T-cell (primary cell): Measurements from ENCODE around the gene C22orf23. TPM values are rescaled to one million over a fixed set of nuclear protein-coding genes. Genes with fewer than 3 reads are reported as not detected.

ENCODE experiments used
- ATAC-seq, 4 experiments: fragments of 200-7000 bp in 3 of 4; fragments of 150-1000 bp in 1 of 4; cut with Tn5 transposase; replicated peaks in 1 of 4; 1 replicate in 3 of 4; 2 replicates in 1 of 4; pipeline ENCODE4 v1.10.0; 2021; ENCODE audit warnings: moderate library complexity in 3 of 4, mild to moderate bottlenecking in 2 of 4, moderate number of reproducible peaks in 1 of 4
- CTCF ChIA-PET, 2 donors: fragments of 300-600 bp; sonication (Branson Sonifier 250); formaldehyde crosslinking; loops; one replicate each; lab custom pipeline; 2022; ENCODE audit warnings: antibody characterized with exemption in 2 of 2; lab: Charles Lee
- POLR2A ChIA-PET, 2 donors: fragments of 300-600 bp; sonication (Branson Sonifier 250); formaldehyde crosslinking; loops; one replicate each; lab custom pipeline; 2022; ENCODE audit warnings: antibody characterized with exemption in 2 of 2; lab: Charles Lee
- DNase-seq, 35 experiments: peaks; one replicate each; pipeline versions ENCODE4 v3.0.0 to v3.0.0-alpha.2; 2013 to 2023
- H3K27ac ChIP-seq: one replicate; pipeline ENCODE4 v1.5.1; 2013; ENCODE audit warnings: low read length
- H3K27me3 ChIP-seq, 2 experiments: replicated peaks in 1 of 2; 1 replicate in 1 of 2; 2 replicates in 1 of 2; pipeline versions ENCODE4 v1.6.1 to v1.7.0; 2013; ENCODE audit warnings: low read length in 1 of 2, mixed read lengths in 1 of 2; ENCODE audit not compliant: control insufficient read depth in 2 of 2, insufficient read depth in 2 of 2; ENCODE audit errors: extremely low read depth in 1 of 2
- H3K36me3 ChIP-seq, 2 donors: 1 replicate in 1 of 2; 2 replicates in 1 of 2; pipeline versions ENCODE4 v1.6.1 to v1.7.0; 2013; ENCODE audit warnings: low read length in 1 of 2; ENCODE audit not compliant: control insufficient read depth in 2 of 2, insufficient read depth in 1 of 2; ENCODE audit errors: extremely low read depth in 1 of 2
- H3K4me1 ChIP-seq, 2 experiments: 1 replicate in 1 of 2; 2 replicates in 1 of 2; pipeline versions ENCODE4 v1.6.1 to v1.7.0; 2013; ENCODE audit warnings: low read length in 2 of 2, mixed read lengths in 1 of 2; ENCODE audit not compliant: insufficient read depth in 2 of 2, control insufficient read depth in 1 of 2; ENCODE audit errors: extremely low read depth in 1 of 2
- H3K4me3 ChIP-seq, 2 donors: 1 replicate in 1 of 2; 2 replicates in 1 of 2; pipeline versions ENCODE4 v1.5.1 to v1.7.0; 2013; ENCODE audit warnings: mild to moderate bottlenecking in 2 of 2, low read length in 1 of 2, moderate library complexity in 1 of 2; ENCODE audit not compliant: control insufficient read depth in 1 of 2; ENCODE audit errors: extremely low read depth in 1 of 2
- H3K9me3 ChIP-seq: 2 replicates; pipeline ENCODE4 v1.7.0; 2013
- H3K27ac Mint-ChIP-seq, 2 donors: one replicate each; pipeline ENCODE4 v1.8.0; 2020 to 2021; ENCODE audit warnings: mild to moderate bottlenecking in 2 of 2, mixed read lengths in 2 of 2
- H3K27me3 Mint-ChIP-seq, 2 donors: one replicate each; pipeline ENCODE4 v1.8.0; 2021 to 2022; ENCODE audit warnings: mixed read lengths in 2 of 2
- H3K36me3 Mint-ChIP-seq: one replicate; pipeline ENCODE4 v1.8.0; 2021; ENCODE audit warnings: mixed read lengths
- H3K4me1 Mint-ChIP-seq, 3 donors: one replicate each; pipeline ENCODE4 v1.8.0; 2020 to 2022; ENCODE audit warnings: mixed read lengths in 3 of 3, mild to moderate bottlenecking in 1 of 3
- H3K4me3 Mint-ChIP-seq, 3 donors: one replicate each; pipeline ENCODE4 v1.8.0; 2020 to 2022; ENCODE audit warnings: mild to moderate bottlenecking in 3 of 3, mixed read lengths in 3 of 3, moderate library complexity in 3 of 3
- H3K9me3 Mint-ChIP-seq, 3 donors: one replicate each; pipeline ENCODE4 v1.8.0; 2020 to 2022; ENCODE audit warnings: mixed read lengths in 3 of 3
- WGBS: methylation state at CpG from one replicate; pipeline ENCODE4 v1.1.5; 2013; ENCODE audit warnings: missing lambda C conversion rate; ENCODE audit not compliant: insufficient coverage; 5-methylcytosine and 5-hydroxymethylcytosine counted together
- total RNA-seq, 35 experiments: library from RNA in 6 of 35; stranded (reverse) in 6 of 35; fragments of 120-200 nt in 1 of 35; gene quantifications; one replicate each; pipeline versions ENCODE4 v1.2.1 to v1.2.4 and lab custom pipeline; 2013 to 2026

C22orf23 gene
- total RNA-seq, 5 donors from 2014 or later (not counting 1 experiment from before 2014, with no cell fraction given): not detected

- peaks cover 18% of the 10 kb centered on the region for H3K36me3 Mint-ChIP-seq
- H3K4me1 Mint-ChIP-seq: peaks cover 12 to 15% (median 15%) of the 10 kb centered on the region in 3 donors
- peaks cover 13 to 42% of the 10 kb centered on the region in 2 donors for H3K36me3 ChIP-seq
- peaks cover 0 to 9% of the 10 kb centered on the region in 2 experiments for H3K4me1 ChIP-seq
- ATAC-seq (no peak), DNase-seq (no peak)
- H3K9me3 Mint-ChIP-seq: no peaks in the 10 kb centered on the region
- H3K27me3 ChIP-seq: no peaks in the 10 kb centered on the region
- H3K9me3 ChIP-seq: no peaks in the 10 kb centered on the region
- no peak overlapping the region for H3K4me3 ChIP-seq
- H3K27ac Mint-ChIP-seq: peak overlapping the region in 1 of 2 donors; percentile 50
- 100% methylated on average over 1 of the region's 2 CpGs for WGBS
- H3K4me3 Mint-ChIP-seq: no peak overlapping the region
- ChIA-PET CTCF (interaction anchor here in 1 of 2 donors (0.6 to 1.5 kb wide), 3 partner anchors 23 to 55 kb away, joined by 3 read pairs; no protein-coding TSS in a partner anchor), POLR2A (no interaction called here)
- H3K27me3 Mint-ChIP-seq: no peaks in the 10 kb centered on the region
- no peak overlapping the region for H3K27ac ChIP-seq
These were observed 22.4 kb downstream of the C22orf23 start for GRCh38 chr22:37930952-37931440.

GRCh38 chr22:37930270-37930951, 23.0 kb downstream of the C22orf23 start:
- H3K4me1 Mint-ChIP-seq: peaks cover 12 to 15% (median 15%) of the 10 kb centered on the region in 3 donors
- POLR2A ChIA-PET: no interaction called here
- peak in 1 of 4 experiments; percentile 24 for ATAC-seq

GRCh38 chr22:37929390-37929789, 24.0 kb downstream of the C22orf23 start:
- Histone ChIP-seq H3K4me1 (peaks cover 0 to 9% of the 10 kb centered on the region in 2 experiments), H3K36me3 (peaks cover 22 to 55% of the 10 kb centered on the region in 2 donors), H3K4me3 (no peak overlapping the region), H3K9me3 (no peaks in the 10 kb centered on the region), H3K27ac (no peak overlapping the region), H3K27me3 (no peaks in the 10 kb centered on the region)
- H3K27ac Mint-ChIP-seq: no peak overlapping the region
- ATAC-seq (no peak), DNase-seq (no peak)
- peaks cover 12 to 15% (median 15%) of the 10 kb centered on the region in 3 donors for H3K4me1 Mint-ChIP-seq
- WGBS: 100% methylated on average over 3 of the region's 5 CpGs
- H3K27me3 Mint-ChIP-seq: no peaks in the 10 kb centered on the region
- peaks cover 18% of the 10 kb centered on the region for H3K36me3 Mint-ChIP-seq
- ChIA-PET POLR2A (no interaction called here), CTCF (interaction anchor here in 1 of 2 donors (0.6 kb wide), 1 partner anchor 16 kb away, joined by 4 read pairs; no protein-coding TSS in a partner anchor)
- no peak overlapping the region for H3K4me3 Mint-ChIP-seq
- H3K9me3 Mint-ChIP-seq: no peaks in the 10 kb centered on the region

More at GRCh38 chr22:37930270-37930951, 23.0 kb downstream of the C22orf23 start:
- H3K4me3 Mint-ChIP-seq: no peak overlapping the region
- 91% methylated on average over 10 of the region's 11 CpGs for WGBS
- H3K36me3 ChIP-seq: peaks cover 16 to 45% of the 10 kb centered on the region in 2 donors
- peaks cover 18% of the 10 kb centered on the region for H3K36me3 Mint-ChIP-seq
- no peak overlapping the region for H3K27ac ChIP-seq
- H3K4me1 ChIP-seq: peaks cover 0 to 9% of the 10 kb centered on the region in 2 experiments
- peak in 1 of 35 experiments; percentile 26 for DNase-seq
- H3K27me3 ChIP-seq: no peaks in the 10 kb centered on the region
- H3K27ac Mint-ChIP-seq: no peak overlapping the region
- H3K4me3 ChIP-seq: no peak overlapping the region
- no peaks in the 10 kb centered on the region for H3K9me3 ChIP-seq
- no peaks in the 10 kb centered on the region for H3K27me3 Mint-ChIP-seq
- CTCF ChIA-PET: interaction anchor here in 1 of 2 donors (0.6 kb wide), 1 partner anchor 44 kb away, joined by 3 read pairs; no protein-coding TSS in a partner anchor
- no peaks in the 10 kb centered on the region for H3K9me3 Mint-ChIP-seq

- Histone ChIP-seq H3K27me3 (no peaks in the 10 kb centered on the region), H3K36me3 (peaks cover 25 to 58% of the 10 kb centered on the region in 2 donors), H3K4me3 (no peak overlapping the region), H3K9me3 (no peaks in the 10 kb centered on the region), H3K27ac (no peak overlapping the region), H3K4me1 (no peaks in the 10 kb centered on the region)
- no CpG with 5 or more reads among the region's 5 CpGs for WGBS
- POLR2A ChIA-PET: interaction anchor here in 1 of 2 donors (0.6 kb wide), 1 partner anchor 296 kb away, joined by 3 read pairs; no protein-coding TSS in a partner anchor
- no peak for ATAC-seq
- CTCF ChIA-PET: no interaction called here
- H3K9me3 Mint-ChIP-seq: no peaks in the 10 kb centered on the region
- H3K27ac Mint-ChIP-seq: no peak overlapping the region
- peaks cover 19% of the 10 kb centered on the region for H3K36me3 Mint-ChIP-seq
- H3K4me1 Mint-ChIP-seq: peaks cover 0 to 1% (median 0%) of the 10 kb centered on the region in 3 donors
- no peaks in the 10 kb centered on the region for H3K27me3 Mint-ChIP-seq
- no peak for DNase-seq
- no peak overlapping the region for H3K4me3 Mint-ChIP-seq
These were observed 25.8 kb downstream of the C22orf23 start for GRCh38 chr22:37927637-37927936.

GRCh38 chr22:37926771-37927636, 26.4 kb downstream of the C22orf23 start:
- H3K9me3 Mint-ChIP-seq: no peaks in the 10 kb centered on the region
- H3K4me3 ChIP-seq: no peak overlapping the region
- ATAC-seq (no peak), DNase-seq (no peak)
- WGBS: 95% methylated on average over 30 of the region's 32 CpGs
- H3K36me3 ChIP-seq: peaks cover 25 to 56% of the 10 kb centered on the region in 2 donors
- no peaks in the 10 kb centered on the region for H3K27me3 Mint-ChIP-seq
- POLR2A ChIA-PET: interaction anchor here in 1 of 2 donors (0.6 kb wide), 1 partner anchor 295 kb away, joined by 3 read pairs; no protein-coding TSS in a partner anchor
- no peaks in the 10 kb centered on the region for H3K4me1 ChIP-seq
- no peak overlapping the region for H3K27ac Mint-ChIP-seq
- H3K9me3 ChIP-seq: no peaks in the 10 kb centered on the region
- H3K4me3 Mint-ChIP-seq: no peak overlapping the region
- CTCF ChIA-PET: no interaction called here
- peaks cover 0 to under 1% (median 0%) of the 10 kb centered on the region in 3 donors for H3K4me1 Mint-ChIP-seq
- H3K27me3 ChIP-seq: no peaks in the 10 kb centered on the region
- H3K36me3 Mint-ChIP-seq: peaks cover 17% of the 10 kb centered on the region
- no peak overlapping the region for H3K27ac ChIP-seq

- Mint-ChIP-seq H3K27ac (no peak overlapping the region), H3K4me1 (peaks cover 0 to 2% (median 0%) of the 10 kb centered on the region in 3 donors), H3K36me3 (peaks cover 17% of the 10 kb centered on the region), H3K9me3 (no peaks in the 10 kb centered on the region), H3K27me3 (no peaks in the 10 kb centered on the region), H3K4me3 (no peak overlapping the region)
- POLR2A ChIA-PET: no interaction called here
- 92% methylated on average over 7 of the region's 7 CpGs for WGBS
- Histone ChIP-seq H3K4me1 (no peaks in the 10 kb centered on the region), H3K27ac (no peak overlapping the region), H3K36me3 (peaks cover 24 to 58% of the 10 kb centered on the region in 2 donors), H3K9me3 (no peaks in the 10 kb centered on the region), H3K27me3 (no peaks in the 10 kb centered on the region), H3K4me3 (no peak overlapping the region)
- ATAC-seq: no peak
- CTCF ChIA-PET: no interaction called here
- DNase-seq: no peak
These were observed 27.0 kb downstream of the C22orf23 start for GRCh38 chr22:37926358-37926757.
